H1 (cell line): ENCODE measurements around the gene TRIM71. TPM values are rescaled to one million over a fixed set of nuclear protein-coding genes. Genes with fewer than 3 reads are reported as not detected.

ENCODE experiments used
- CEBPB ChIP-seq: IDR thresholded peaks from 2 replicates; pipeline ENCODE4 v1.6.1; 2012; ENCODE audit warnings: low read depth, low read length
- JUND ChIP-seq: IDR thresholded peaks from 2 replicates; pipeline ENCODE4 v1.6.1; 2011; ENCODE audit warnings: mild to moderate bottlenecking, improper control_type of control experiment, low read length
- polyA plus RNA-seq, 7 experiments: library from polyadenylated mRNA; depleted of rRNA in 3 of 7; stranded (reverse) in 5 of 7; unstranded in 2 of 7; fragments of >200 nt in 5 of 7; fragments of 200-250 nt in 2 of 7; gene quantifications; 1 replicate in 5 of 7; 2 replicates in 1 of 7; 4 replicates in 1 of 7; pipeline versions ENCODE4 v1.2.1 to v1.2.3, GENCODE V29; 2011 to 2013; ENCODE audit warnings: missing spikeins in 2 of 7, mixed read lengths in 2 of 7
- total RNA-seq: library from RNA; stranded (reverse); fragmentation: NEBNext Ultra II Directional; extraction: Animal tissue kit (Norgen Biotek cat#: 25700); gene quantifications from 2 replicates; pipeline ENCODE4 v1.2.1, GENCODE V29; 2021

The TRIM71 gene
- total and polyA plus RNA-seq, 2 of the 8 experiments (the other 6 are each of a cell fraction or from before 2014, with no cell fraction given), result 53.7 to 293 TPM

GRCh38 chr3:32839714-32840085, 21.9 kb downstream of the TRIM71 start (continued):
- no peak for TF ChIP-seq JUND
- no peak for TF ChIP-seq CEBPB
- TF ChIP-seq, all 59 proteins: peak for 0
